ENCODE data around the gene PITPNM3.

DNA sequence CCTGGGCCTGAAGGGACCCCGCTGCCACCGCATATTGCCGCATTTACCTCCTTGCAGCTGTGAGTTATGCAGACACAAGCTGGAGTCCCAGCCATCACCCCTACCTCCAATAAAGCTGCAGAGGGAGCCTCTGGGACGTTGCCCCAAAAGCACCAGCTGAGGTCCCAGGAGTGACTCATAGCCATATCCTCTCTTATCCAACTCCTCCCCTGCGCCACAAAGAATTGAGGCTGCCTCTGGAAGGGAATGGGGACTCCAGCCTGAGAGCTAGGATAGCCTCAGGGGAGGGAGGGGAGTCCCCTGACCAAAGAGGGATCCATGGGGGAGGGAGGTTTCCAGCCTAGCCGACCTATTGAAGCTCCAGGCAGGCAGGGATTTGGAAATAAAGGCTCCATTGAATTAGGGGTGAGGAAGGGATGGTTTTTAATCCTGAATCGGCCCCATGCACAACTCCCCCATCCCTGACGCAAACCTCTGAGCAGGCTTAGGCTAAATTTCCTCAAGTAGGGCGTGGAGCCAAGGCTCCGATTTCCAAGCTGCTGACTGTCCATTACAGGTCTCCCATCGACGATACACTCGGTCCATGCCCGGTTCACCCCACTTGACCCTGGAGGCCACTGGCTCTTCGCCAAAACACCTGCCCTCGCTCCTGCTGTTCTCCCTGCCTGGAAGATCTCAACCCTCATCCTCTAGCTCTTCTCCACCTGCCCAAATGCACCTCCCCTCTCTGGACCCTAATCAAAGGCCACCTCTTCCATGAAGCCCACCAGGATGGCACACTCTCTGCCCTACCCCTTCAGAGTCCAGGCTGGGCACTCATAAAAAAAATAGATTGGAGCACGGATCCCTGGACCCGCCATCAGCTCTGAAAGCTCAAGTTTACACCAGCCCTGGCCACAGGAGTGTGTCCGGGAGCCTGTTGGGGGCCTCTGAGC, 84.6 kb downstream of the PITPNM3 start:
- TF ChIP-seq TEAD4 (IDR thresholded peaks at IDR 0.05) (no peak), RAD21 (IDR thresholded peaks at IDR 0.05; ENCODE audit: low read depth) (no peak), CEBPB (IDR thresholded peaks at IDR 0.05) (no peak), EGR1 (IDR thresholded peaks at IDR 0.05) (no peak), ZBTB7A (IDR thresholded peaks at IDR 0.05; ENCODE audit: low read depth) (no peak), EP300 (IDR thresholded peaks at IDR 0.05; ENCODE audit: borderline replicate concordance) (no peak), CREB1 (IDR thresholded peaks at IDR 0.05; ENCODE audit: low read depth) (no peak), TCF12 (IDR thresholded peaks at IDR 0.05; ENCODE audit: low read depth) (no peak), YY1 (IDR thresholded peaks at IDR 0.05; ENCODE audit: low read depth) (no peak)
- TF ChIP-seq, protein P1, sequence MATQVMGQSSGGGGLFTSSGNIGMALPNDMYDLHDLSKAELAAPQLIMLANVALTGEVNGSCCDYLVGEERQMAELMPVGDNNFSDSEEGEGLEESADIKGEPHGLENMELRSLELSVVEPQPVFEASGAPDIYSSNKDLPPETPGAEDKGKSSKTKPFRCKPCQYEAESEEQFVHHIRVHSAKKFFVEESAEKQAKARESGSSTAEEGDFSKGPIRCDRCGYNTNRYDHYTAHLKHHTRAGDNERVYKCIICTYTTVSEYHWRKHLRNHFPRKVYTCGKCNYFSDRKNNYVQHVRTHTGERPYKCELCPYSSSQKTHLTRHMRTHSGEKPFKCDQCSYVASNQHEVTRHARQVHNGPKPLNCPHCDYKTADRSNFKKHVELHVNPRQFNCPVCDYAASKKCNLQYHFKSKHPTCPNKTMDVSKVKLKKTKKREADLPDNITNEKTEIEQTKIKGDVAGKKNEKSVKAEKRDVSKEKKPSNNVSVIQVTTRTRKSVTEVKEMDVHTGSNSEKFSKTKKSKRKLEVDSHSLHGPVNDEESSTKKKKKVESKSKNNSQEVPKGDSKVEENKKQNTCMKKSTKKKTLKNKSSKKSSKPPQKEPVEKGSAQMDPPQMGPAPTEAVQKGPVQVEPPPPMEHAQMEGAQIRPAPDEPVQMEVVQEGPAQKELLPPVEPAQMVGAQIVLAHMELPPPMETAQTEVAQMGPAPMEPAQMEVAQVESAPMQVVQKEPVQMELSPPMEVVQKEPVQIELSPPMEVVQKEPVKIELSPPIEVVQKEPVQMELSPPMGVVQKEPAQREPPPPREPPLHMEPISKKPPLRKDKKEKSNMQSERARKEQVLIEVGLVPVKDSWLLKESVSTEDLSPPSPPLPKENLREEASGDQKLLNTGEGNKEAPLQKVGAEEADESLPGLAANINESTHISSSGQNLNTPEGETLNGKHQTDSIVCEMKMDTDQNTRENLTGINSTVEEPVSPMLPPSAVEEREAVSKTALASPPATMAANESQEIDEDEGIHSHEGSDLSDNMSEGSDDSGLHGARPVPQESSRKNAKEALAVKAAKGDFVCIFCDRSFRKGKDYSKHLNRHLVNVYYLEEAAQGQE (IDR thresholded peaks at IDR 0.05; ENCODE audit: low read depth), result no peak
- TF ChIP-seq, protein P2, sequence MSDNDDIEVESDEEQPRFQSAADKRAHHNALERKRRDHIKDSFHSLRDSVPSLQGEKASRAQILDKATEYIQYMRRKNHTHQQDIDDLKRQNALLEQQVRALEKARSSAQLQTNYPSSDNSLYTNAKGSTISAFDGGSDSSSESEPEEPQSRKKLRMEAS (IDR thresholded peaks at IDR 0.05), result no peak
- TF ChIP-seq, protein P3, sequence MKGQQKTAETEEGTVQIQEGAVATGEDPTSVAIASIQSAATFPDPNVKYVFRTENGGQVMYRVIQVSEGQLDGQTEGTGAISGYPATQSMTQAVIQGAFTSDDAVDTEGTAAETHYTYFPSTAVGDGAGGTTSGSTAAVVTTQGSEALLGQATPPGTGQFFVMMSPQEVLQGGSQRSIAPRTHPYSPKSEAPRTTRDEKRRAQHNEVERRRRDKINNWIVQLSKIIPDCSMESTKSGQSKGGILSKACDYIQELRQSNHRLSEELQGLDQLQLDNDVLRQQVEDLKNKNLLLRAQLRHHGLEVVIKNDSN (IDR thresholded peaks at IDR 0.05), result no peak

Data from Ishikawa (cell line).